HepG2 (cell line): ENCODE data around the gene ZSWIM8. TPM values are rescaled to one million over a fixed set of nuclear protein-coding genes. Genes with fewer than 3 reads are reported as not detected.
A peak's percentile ranks its signal among the peaks of the same experiment; 100 is the strongest.

ENCODE experiments used
- BHLHE40 ChIP-seq: IDR thresholded peaks from 2 replicates; pipeline ENCODE4 v1.6.1; 2011; ENCODE audit warnings: low read length, improper control_type of control experiment
- FOXC1 ChIP-seq: sonication (generic); formaldehyde crosslinking; IDR thresholded peaks from 2 replicates; pipeline ENCODE4 v1.8.0; 2022; ENCODE audit warnings: mild to moderate bottlenecking, missing genetic modification reagents, borderline replicate concordance
- HOXA3 ChIP-seq: sonication (generic); formaldehyde crosslinking; IDR thresholded peaks from 2 replicates; pipeline ENCODE4 v1.5.0; 2020; ENCODE audit warnings: missing genetic modification reagents
- ISL2 ChIP-seq: sonication (generic); formaldehyde crosslinking; IDR thresholded peaks from 2 replicates; pipeline ENCODE4 v1.5.0; 2020; ENCODE audit warnings: missing genetic modification reagents
- NFAT5 ChIP-seq: sonication (generic); formaldehyde crosslinking; IDR thresholded peaks from 2 replicates; pipeline ENCODE4 v1.4.0; 2020; ENCODE audit warnings: missing genetic modification reagents
- USF2 ChIP-seq, 2 experiments: sonication (generic) in 1 of 2; formaldehyde crosslinking in 1 of 2; IDR thresholded peaks; 2 replicates each; pipeline versions ENCODE4 v1.5.1 to v1.6.1; 2011 to 2020; ENCODE audit warnings: borderline replicate concordance in 1 of 2, low read depth in 1 of 2, low read length in 1 of 2, mild to moderate bottlenecking in 1 of 2, missing genetic modification reagents in 1 of 2, moderate library complexity in 1 of 2
- ZNF512 ChIP-seq: sonication (generic); formaldehyde crosslinking; IDR thresholded peaks from 2 replicates; pipeline ENCODE4 v1.4.0; 2020; ENCODE audit warnings: mild to moderate bottlenecking, missing genetic modification reagents
- ZNF574 ChIP-seq: sonication (generic); formaldehyde crosslinking; IDR thresholded peaks from 2 replicates; pipeline ENCODE4 v1.4.0; 2020; ENCODE audit warnings: missing genetic modification reagents
- ZNF577 ChIP-seq: sonication (generic); formaldehyde crosslinking; IDR thresholded peaks from 2 replicates; pipeline ENCODE4 v1.4.0; 2020; ENCODE audit warnings: mild to moderate bottlenecking, low read depth, missing genetic modification reagents, borderline replicate concordance
- ZNF710 ChIP-seq: sonication (generic); formaldehyde crosslinking; IDR thresholded peaks from 2 replicates; pipeline ENCODE4 v1.5.0; 2020; ENCODE audit warnings: mild to moderate bottlenecking, missing genetic modification reagents, borderline replicate concordance
- polyA plus RNA-seq, 8 experiments: library from polyadenylated mRNA; depleted of rRNA in 3 of 8; stranded (reverse) in 7 of 8; unstranded in 1 of 8; fragments of >200 nt; fragmentation: Illumina TruSeq in 4 of 8; extraction: Trizol in 4 of 8; gene quantifications; 2 replicates each; pipeline versions ENCODE4 v1.2.1 to v1.2.3, GENCODE V29; 2011 to 2016; ENCODE audit warnings: low read depth in 4 of 8, missing spikeins in 1 of 8, mixed read lengths in 1 of 8; ENCODE audit not compliant: insufficient read depth in 1 of 8
- total RNA-seq, 5 experiments: library from RNA; depleted of rRNA; stranded (reverse); fragments of >200 nt; fragmentation: Illumina TruSeq; extraction: Trizol; gene quantifications; 2 replicates each; pipeline ENCODE4 v1.2.3, GENCODE V29; 2016; ENCODE audit warnings: low read depth in 1 of 5

The ZSWIM8 gene
- total and polyA plus RNA-seq, 2 of the 13 experiments (the other 11 are each of a cell fraction or from before 2014, with no cell fraction given) = 39.9 to 98.2 TPM

GRCh38 chr10:73781879-73782748, 3.3 kb upstream of the ZSWIM8 start, which contains the start of gene CHCHD1 (continued):
- TF ChIP-seq USF2 (IDR thresholded peaks at IDR 0.05; ENCODE audit: low read depth, low read length) = no peak
- no peak for TF ChIP-seq USF2 (CRISPR knock-in tag; IDR thresholded peaks at IDR 0.05; ENCODE audit: borderline replicate concordance)
- TF ChIP-seq ZNF710 (CRISPR knock-in tag) = no peak
- TF ChIP-seq ZNF574 (CRISPR knock-in tag) = peak; percentile 86
- peak; percentile 73 for TF ChIP-seq ISL2
- no peak for TF ChIP-seq ZNF512 (CRISPR knock-in tag)
- TF ChIP-seq ZNF577 (CRISPR knock-in tag) = no peak
- TF ChIP-seq FOXC1 = peak; percentile 72; the same call in 1 of the 2 replicates
- peak; percentile 48; the same call in 1 of the 2 replicates for TF ChIP-seq BHLHE40
- TF ChIP-seq NFAT5 (CRISPR knock-in tag) = peak; percentile 45; the same call in 1 of the 2 replicates
- peak; percentile 85 for TF ChIP-seq HOXA3 (CRISPR knock-in tag)
